H1 (cell line): Measurements from ENCODE around the gene APOL6. TPM values are rescaled to one million over a fixed set of nuclear protein-coding genes. Genes with fewer than 3 reads are reported as not detected.

Experiments used
- CBX5 ChIP-seq: fragments of 300-800, 300-1000 bp; sonication (generic); IDR thresholded peaks from 2 replicates; pipeline ENCODE4 v1.7.1; 2016; ENCODE audit warnings: antibody characterized with exemption, low read length, low read depth
- polyA plus RNA-seq, 7 experiments: library from polyadenylated mRNA; depleted of rRNA in 3 of 7; stranded (reverse) in 5 of 7; unstranded in 2 of 7; fragments of >200 nt in 5 of 7; fragments of 200-250 nt in 2 of 7; gene quantifications; 1 replicate in 5 of 7; 2 replicates in 1 of 7; 4 replicates in 1 of 7; pipeline versions ENCODE4 v1.2.1 to v1.2.3, GENCODE V29; 2011 to 2013; ENCODE audit warnings: missing spikeins in 2 of 7, mixed read lengths in 2 of 7
- total RNA-seq: library from RNA; stranded (reverse); fragmentation: NEBNext Ultra II Directional; extraction: Animal tissue kit (Norgen Biotek cat#: 25700); gene quantifications from 2 replicates; pipeline ENCODE4 v1.2.1, GENCODE V29; 2021

APOL6 gene
- total and polyA plus RNA-seq, 2 of the 8 experiments (the other 6 are each of a cell fraction or from before 2014, with no cell fraction given): 0.06 to 0.13 TPM

- TF ChIP-seq CBX5: no peak
Observed at GRCh38 chr22:35653824-35654223, 5.6 kb downstream of the APOL6 start (continued).
